B cell (primary cell): Measurements from ENCODE around the gene GDF2. TPM values are rescaled to one million over a fixed set of nuclear protein-coding genes. Genes with fewer than 3 reads are reported as not detected.

ENCODE experiments used
- ATAC-seq: fragments of 200-7000 bp; cut with Tn5 transposase; one replicate; pipeline ENCODE4 v1.10.0; 2021; ENCODE audit warnings: low read depth, mild to moderate bottlenecking, moderate number of reproducible peaks, moderate library complexity
- CTCF ChIA-PET: fragments of 350-600 bp; sonication (Branson Sonifier 250); formaldehyde crosslinking; loops from one replicate; lab custom pipeline; 2021; ENCODE audit warnings: antibody characterized with exemption, inconsistent platforms; lab: Charles Lee
- POLR2A ChIA-PET: fragments of 350-600 bp; sonication (Branson Sonifier 250); formaldehyde crosslinking; loops from one replicate; lab custom pipeline; 2021; ENCODE audit warnings: antibody characterized with exemption; lab: Charles Lee
- DNase-seq: peaks from one replicate; pipeline ENCODE4 v3.0.0; 2013
- H2AFZ ChIP-seq: 2 replicates; pipeline ENCODE4 v1.6.1; 2012; ENCODE audit warnings: mild to moderate bottlenecking, low read depth, low read length; ENCODE audit not compliant: insufficient read depth, poor library complexity, severe bottlenecking
- H3K27ac ChIP-seq, 2 donors: 1 replicate in 1 of 2; 2 replicates in 1 of 2; pipeline ENCODE4 v1.5.1; 2012 to 2013; ENCODE audit warnings: low read length in 2 of 2, mild to moderate bottlenecking in 2 of 2, moderate library complexity in 1 of 2
- H3K27me3 ChIP-seq, 4 experiments: fragments of 200-600 bp in 1 of 4; sonication (generic) in 1 of 4; replicated peaks in 1 of 4; 1 replicate in 2 of 4; 2 replicates in 2 of 4; pipeline versions ENCODE4 v1.6.1 to v1.7.0; 2013 to 2016; ENCODE audit warnings: low read length in 3 of 4, mild to moderate bottlenecking in 2 of 4, mixed read lengths in 1 of 4, moderate library complexity in 1 of 4; ENCODE audit not compliant: insufficient read depth in 4 of 4, control insufficient read depth in 3 of 4; ENCODE audit errors: control extremely low read depth in 1 of 4
- H3K36me3 ChIP-seq, 2 experiments: replicated peaks in 1 of 2; 1 replicate in 1 of 2; 2 replicates in 1 of 2; pipeline versions ENCODE4 v1.6.1 to v1.7.1; 2013; ENCODE audit warnings: low read length in 1 of 2; ENCODE audit not compliant: insufficient read depth in 2 of 2, control insufficient read depth in 1 of 2; ENCODE audit errors: control extremely low read depth in 1 of 2, extremely low read depth in 1 of 2
- H3K4me1 ChIP-seq, 2 donors: fragments of 200-600 bp in 1 of 2; sonication (generic) in 1 of 2; 1 replicate in 1 of 2; 2 replicates in 1 of 2; pipeline versions ENCODE4 v1.5.1 to v1.6.1; 2013 to 2017; ENCODE audit warnings: low read length in 2 of 2; ENCODE audit not compliant: control insufficient read depth in 2 of 2, insufficient read depth in 2 of 2
- H3K4me2 ChIP-seq: replicated peaks from 2 replicates; pipeline ENCODE3; 2012; ENCODE audit warnings: mild to moderate bottlenecking, low read depth, low read length; ENCODE audit not compliant: poor library complexity, severe bottlenecking
- H3K4me3 ChIP-seq, 5 experiments: fragments of 200-600 bp in 1 of 5; sonication (generic) in 1 of 5; 1 replicate in 3 of 5; 2 replicates in 2 of 5; pipeline versions ENCODE4 v1.5.1 to v1.7.0; 2011 to 2016; ENCODE audit warnings: low read length in 4 of 5, mild to moderate bottlenecking in 4 of 5, low read depth in 2 of 5, control low read depth in 1 of 5, moderate library complexity in 1 of 5; ENCODE audit not compliant: insufficient read depth in 1 of 5; ENCODE audit errors: control extremely low read depth in 1 of 5, extremely low read depth in 1 of 5
- H3K79me2 ChIP-seq: fragments of 200-600 bp; sonication (generic); one replicate; pipeline ENCODE4 v1.6.0; 2016; ENCODE audit warnings: low read length; ENCODE audit not compliant: control insufficient read depth, insufficient read depth
- H3K9ac ChIP-seq: fragments of 200-600 bp; sonication (generic); 2 replicates; pipeline ENCODE4 v1.6.1; 2017; ENCODE audit warnings: mild to moderate bottlenecking, low read length, moderate library complexity
- H3K9me3 ChIP-seq, 3 donors: one replicate each; pipeline versions ENCODE4 v1.6.1 to v1.7.1; 2013; ENCODE audit warnings: low read length in 2 of 3; ENCODE audit not compliant: control insufficient read depth in 2 of 3, insufficient read depth in 1 of 3; ENCODE audit errors: control extremely low read depth in 1 of 3
- H4K20me1 ChIP-seq: 2 replicates; pipeline ENCODE4 v1.6.0; 2012; ENCODE audit warnings: mild to moderate bottlenecking, low read length; ENCODE audit not compliant: insufficient read depth, control insufficient read depth, poor library complexity, severe bottlenecking
- H3K27ac Mint-ChIP-seq: one replicate; pipeline ENCODE4 v1.8.0; 2021; ENCODE audit warnings: mixed read lengths
- H3K27me3 Mint-ChIP-seq: one replicate; pipeline ENCODE4 v1.8.0; 2021; ENCODE audit warnings: mixed read lengths
- H3K4me1 Mint-ChIP-seq: one replicate; pipeline ENCODE4 v1.8.0; 2021; ENCODE audit warnings: mixed read lengths
- H3K4me3 Mint-ChIP-seq: one replicate; pipeline ENCODE4 v1.8.0; 2021; ENCODE audit warnings: mixed read lengths
- H3K9me3 Mint-ChIP-seq: one replicate; pipeline ENCODE4 v1.8.0; 2022; ENCODE audit warnings: mixed read lengths; ENCODE audit not compliant: insufficient read depth
- EZH2 ChIP-seq: IDR thresholded peaks from 2 replicates; pipeline ENCODE4 v1.6.1; 2012; ENCODE audit warnings: borderline replicate concordance, low read depth, mild to moderate bottlenecking, moderate library complexity, low read length; ENCODE audit not compliant: insufficient read depth, poor library complexity, severe bottlenecking
- WGBS: methylation state at CpG from one replicate; pipeline ENCODE4 v1.1.5; 2013; ENCODE audit warnings: missing lambda C conversion rate; ENCODE audit not compliant: insufficient coverage; 5-methylcytosine and 5-hydroxymethylcytosine counted together
- intact Hi-C: fragments of 100-400 bp; cut with micrococcal nuclease; formaldehyde crosslinking; loops from one replicate; pipeline ENCODE4 v1.10.0; 2022
- polyA plus RNA-seq: library from polyadenylated mRNA; depleted of rRNA; stranded (reverse); fragments of >200 nt; gene quantifications from 2 replicates; pipeline ENCODE4 v1.2.3, GENCODE V29; 2012
- total RNA-seq, 2 donors: library from RNA; stranded (reverse); fragments of 120-200 nt in 1 of 2; gene quantifications; 1 replicate in 1 of 2; 2 replicates in 1 of 2; pipeline versions ENCODE4 v1.2.3 to v1.2.4, GENCODE V29; 2013 to 2022
- TF ChIP-seq, protein P1 (sequence below): fragments of 200-600 bp; IDR thresholded peaks from one replicate; pipeline ENCODE4 v1.8.0; 2022; ENCODE audit warnings: antibody characterized with exemption, mild to moderate bottlenecking

The GDF2 gene
- total and polyA plus RNA-seq, 2 donors (not counting 1 experiment from before 2014, with no cell fraction given), result not detected

DNA sequence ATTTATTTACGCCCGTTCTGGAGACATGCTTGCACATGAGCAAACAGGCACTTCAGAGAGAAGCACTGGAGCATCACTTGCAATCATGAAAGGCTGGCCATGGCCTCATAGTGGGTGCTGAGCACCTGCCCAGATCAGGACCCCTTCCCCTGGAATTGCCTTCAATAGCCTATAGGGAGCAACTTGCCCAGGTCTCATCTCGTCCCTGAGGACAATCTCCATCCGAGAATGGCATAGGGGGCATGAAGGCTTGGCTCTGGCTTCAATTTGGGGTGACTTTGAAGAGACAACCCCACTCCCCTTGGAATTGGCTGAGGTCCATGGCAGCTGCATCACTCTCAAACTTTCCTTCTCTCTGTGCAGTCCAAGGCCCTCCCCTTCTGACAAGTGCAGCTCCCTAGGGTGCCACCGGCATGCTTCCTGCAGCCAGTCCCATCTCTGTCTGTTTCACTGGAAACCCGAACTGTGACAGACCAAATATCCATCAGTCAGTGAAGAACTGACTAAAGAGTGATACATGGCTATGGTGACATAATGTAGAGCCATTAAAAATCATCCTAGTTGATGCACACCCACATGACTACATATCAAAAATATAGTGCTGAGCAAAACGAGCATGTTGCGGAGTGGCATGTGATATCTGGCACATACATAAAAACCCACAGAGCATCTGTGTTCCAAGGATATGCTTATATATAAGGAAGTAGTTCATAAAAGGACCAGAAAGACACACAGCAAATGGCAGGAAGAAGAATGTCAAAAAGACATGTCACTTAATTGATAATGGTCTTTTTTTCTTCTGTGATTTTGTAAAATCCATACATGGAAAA is 12.4 kb downstream of the GDF2 start:
- TF ChIP-seq, protein P1, sequence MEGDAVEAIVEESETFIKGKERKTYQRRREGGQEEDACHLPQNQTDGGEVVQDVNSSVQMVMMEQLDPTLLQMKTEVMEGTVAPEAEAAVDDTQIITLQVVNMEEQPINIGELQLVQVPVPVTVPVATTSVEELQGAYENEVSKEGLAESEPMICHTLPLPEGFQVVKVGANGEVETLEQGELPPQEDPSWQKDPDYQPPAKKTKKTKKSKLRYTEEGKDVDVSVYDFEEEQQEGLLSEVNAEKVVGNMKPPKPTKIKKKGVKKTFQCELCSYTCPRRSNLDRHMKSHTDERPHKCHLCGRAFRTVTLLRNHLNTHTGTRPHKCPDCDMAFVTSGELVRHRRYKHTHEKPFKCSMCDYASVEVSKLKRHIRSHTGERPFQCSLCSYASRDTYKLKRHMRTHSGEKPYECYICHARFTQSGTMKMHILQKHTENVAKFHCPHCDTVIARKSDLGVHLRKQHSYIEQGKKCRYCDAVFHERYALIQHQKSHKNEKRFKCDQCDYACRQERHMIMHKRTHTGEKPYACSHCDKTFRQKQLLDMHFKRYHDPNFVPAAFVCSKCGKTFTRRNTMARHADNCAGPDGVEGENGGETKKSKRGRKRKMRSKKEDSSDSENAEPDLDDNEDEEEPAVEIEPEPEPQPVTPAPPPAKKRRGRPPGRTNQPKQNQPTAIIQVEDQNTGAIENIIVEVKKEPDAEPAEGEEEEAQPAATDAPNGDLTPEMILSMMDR, result no peak
- no peak for TF ChIP-seq EZH2
- no peaks in the 10 kb centered on the region for H3K27me3 ChIP-seq
- H3K27ac Mint-ChIP-seq, result no peak overlapping the region
- no peaks in the 10 kb centered on the region for H3K9me3 ChIP-seq
- no peak overlapping the region for H3K9ac ChIP-seq
- peaks cover 29% of the 10 kb centered on the region for H3K27me3 Mint-ChIP-seq
- no peaks in the 10 kb centered on the region for H3K36me3 ChIP-seq
- no peaks in the 10 kb centered on the region for H3K4me1 ChIP-seq
- CTCF ChIA-PET, result no interaction called here
- H4K20me1 ChIP-seq, result no peaks in the 10 kb centered on the region
- DNase-seq, result no peak
- WGBS, result 100% methylated on average over 2 of the region's 8 CpGs
- H2AFZ ChIP-seq, result no peak overlapping the region
- no peaks in the 10 kb centered on the region for H3K79me2 ChIP-seq
- intact Hi-C loops, result no loop called here
- no peak overlapping the region for H3K4me2 ChIP-seq
- H3K4me3 Mint-ChIP-seq, result no peak overlapping the region
- no peaks in the 10 kb centered on the region for H3K9me3 Mint-ChIP-seq
- H3K4me3 ChIP-seq, result no peak overlapping the region
- H3K27ac ChIP-seq, result no peak overlapping the region
- POLR2A ChIA-PET, result no interaction called here
- ATAC-seq, result no peak
- no peaks in the 10 kb centered on the region for H3K4me1 Mint-ChIP-seq

DNA sequence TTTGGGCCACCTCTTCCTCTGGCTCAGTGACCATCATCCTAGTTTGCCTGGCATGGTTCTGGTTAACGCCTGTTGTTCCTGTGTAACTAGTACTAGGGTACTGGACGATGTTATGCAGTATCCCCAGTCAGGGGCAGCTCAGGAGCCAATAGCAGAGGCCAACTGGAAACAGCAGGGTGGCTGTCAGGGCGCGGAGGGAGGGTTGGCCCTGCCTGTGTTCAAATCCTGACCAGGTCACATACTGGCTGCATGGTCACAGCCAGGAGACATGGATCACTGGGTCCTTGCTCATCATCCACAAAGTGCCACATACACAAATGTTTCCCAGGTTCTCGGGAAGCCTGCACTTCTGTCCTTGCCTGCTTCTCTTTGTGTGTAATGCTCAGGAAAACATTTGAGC is 13.7 kb downstream of the GDF2 start:
- CTCF ChIA-PET, result no interaction called here
- H3K4me3 ChIP-seq, result no peak overlapping the region
- H3K9ac ChIP-seq, result no peak overlapping the region

More for the DNA sequence above, 13.7 kb downstream of the GDF2 start:
- TF ChIP-seq, protein P1, result no peak
- no peak for TF ChIP-seq EZH2
- Histone ChIP-seq H2AFZ (no peak overlapping the region), H3K36me3 (no peaks in the 10 kb centered on the region), H3K4me2 (no peak overlapping the region), H3K9me3 (no peaks in the 10 kb centered on the region), H3K27me3 (peaks cover 0 to 3% (median 0%) of the 10 kb centered on the region in 4 experiments), H3K4me1 (peaks cover 5 to 6% of the 10 kb centered on the region in 2 donors), H3K27ac (no peak overlapping the region), H4K20me1 (no peaks in the 10 kb centered on the region), H3K79me2 (no peaks in the 10 kb centered on the region)
- intact Hi-C loops, result no loop called here
- Mint-ChIP-seq H3K4me3 (no peak overlapping the region), H3K9me3 (no peaks in the 10 kb centered on the region), H3K27ac (no peak overlapping the region), H3K27me3 (peaks cover 41% of the 10 kb centered on the region), H3K4me1 (peaks cover 7% of the 10 kb centered on the region)
- POLR2A ChIA-PET, result no interaction called here
- no peak for DNase-seq
- no peak for ATAC-seq
- WGBS, result 85% methylated on average over 5 of the region's 5 CpGs
